IMR-90 (cell line): ENCODE measurements around the gene WNT3. TPM values are rescaled to one million over a fixed set of nuclear protein-coding genes. Genes with fewer than 3 reads are reported as not detected.

ENCODE experiments used
- ATAC-seq: fragments of 200-7000 bp; cut with Tn5 transposase; 2 replicates; pipeline ENCODE4 v1.9.1; 2020; ENCODE audit warnings: low read depth, mild to moderate bottlenecking, moderate library complexity
- BruUV-seq: library from RNA; stranded (reverse); fragments of 400-500 nt; replicated peaks from 2 replicates; lab custom pipeline; 2021; lab: Mats Ljungman, UMichigan
- CTCF ChIA-PET: fragments of 300-600 bp; formaldehyde crosslinking; extraction: SDS; loops from one replicate; lab custom pipeline; 2021; ENCODE audit warnings: antibody characterized with exemption; lab: Yijun Ruan, JAX
- POLR2A ChIA-PET: fragments of 300-600 bp; sonication (Branson Sonifier 250); formaldehyde crosslinking; loops from one replicate; lab custom pipeline; 2022; ENCODE audit warnings: antibody characterized with exemption; ENCODE audit not compliant: unreplicated experiment; lab: Charles Lee
- DNase-seq: peaks from one replicate; pipeline ENCODE4 v3.0.0; 2013
- H2AFZ ChIP-seq: replicated peaks from 2 replicates; pipeline ENCODE3; 2013; ENCODE audit warnings: low read length, mild to moderate bottlenecking; ENCODE audit not compliant: poor library complexity
- H2AK5ac ChIP-seq: 2 replicates; pipeline ENCODE4 v1.6.1; 2013; ENCODE audit warnings: low read depth, low read length, inconsistent platforms
- H2AK9ac ChIP-seq: replicated peaks from 2 replicates; pipeline ENCODE3; 2013; ENCODE audit warnings: mild to moderate bottlenecking, low read depth, low read length, moderate library complexity; ENCODE audit not compliant: poor library complexity
- H2BK120ac ChIP-seq: 2 replicates; pipeline ENCODE4 v1.6.1; 2013; ENCODE audit warnings: low read depth, low read length, inconsistent platforms
- H2BK15ac ChIP-seq: 3 replicates; pipeline ENCODE4 v1.6.1; 2013; ENCODE audit warnings: low read depth, low read length, inconsistent platforms
- H2BK20ac ChIP-seq: 2 replicates; pipeline ENCODE4 v1.6.1; 2013; ENCODE audit warnings: low read depth, mild to moderate bottlenecking, inconsistent platforms, low read length, moderate library complexity
- H2BK5ac ChIP-seq: 2 replicates; pipeline ENCODE4 v1.6.1; 2013; ENCODE audit warnings: mild to moderate bottlenecking, low read depth, low read length, inconsistent platforms; ENCODE audit not compliant: poor library complexity, severe bottlenecking
- H3K14ac ChIP-seq: replicated peaks from 2 replicates; pipeline ENCODE4 v1.6.1; 2013; ENCODE audit warnings: low read depth, low read length, inconsistent platforms
- H3K18ac ChIP-seq: 2 replicates; pipeline ENCODE4 v1.6.1; 2013; ENCODE audit warnings: low read depth, low read length, control low read depth
- H3K23ac ChIP-seq: 2 replicates; pipeline ENCODE4 v1.6.1; 2013; ENCODE audit warnings: low read depth, low read length, inconsistent platforms
- H3K27ac ChIP-seq: 2 replicates; pipeline ENCODE4 v1.5.1; 2013; ENCODE audit warnings: mild to moderate bottlenecking, control low read depth, low read length; ENCODE audit not compliant: insufficient read depth
- H3K27me3 ChIP-seq: 2 replicates; pipeline ENCODE4 v1.6.1; 2013; ENCODE audit warnings: low read length; ENCODE audit not compliant: control insufficient read depth, insufficient read depth
- H3K36me3 ChIP-seq: 2 replicates; pipeline ENCODE4 v1.6.1; 2013; ENCODE audit warnings: low read length, mixed read lengths; ENCODE audit not compliant: control insufficient read depth, insufficient read depth
- H3K4ac ChIP-seq: 2 replicates; pipeline ENCODE4 v1.6.1; 2013; ENCODE audit warnings: low read depth, low read length, inconsistent platforms
- H3K4me1 ChIP-seq: 2 replicates; pipeline ENCODE4 v1.6.1; 2013; ENCODE audit warnings: low read length, mixed read lengths; ENCODE audit not compliant: control insufficient read depth, insufficient read depth
- H3K4me2 ChIP-seq: 2 replicates; pipeline ENCODE4 v1.6.1; 2013; ENCODE audit warnings: low read depth, mild to moderate bottlenecking, control low read depth, low read length, moderate library complexity
- H3K4me3 ChIP-seq: 2 replicates; pipeline ENCODE4 v1.5.1; 2013; ENCODE audit warnings: low read depth, mild to moderate bottlenecking, control low read depth, low read length, moderate library complexity; ENCODE audit not compliant: insufficient read depth
- H3K56ac ChIP-seq: 2 replicates; pipeline ENCODE4 v1.6.1; 2013; ENCODE audit warnings: low read length, inconsistent platforms; ENCODE audit not compliant: insufficient read depth; ENCODE audit errors: extremely low read depth
- H3K79me1 ChIP-seq, 2 experiments: 2 replicates each; pipeline ENCODE4 v1.6.1; 2013; ENCODE audit warnings: low read length in 2 of 2, inconsistent platforms in 1 of 2, low read depth in 1 of 2
- H3K9ac ChIP-seq: 2 replicates; pipeline ENCODE4 v1.6.1; 2013; ENCODE audit warnings: low read depth, low read length, control low read depth
- H3K9me1 ChIP-seq: 2 replicates; pipeline ENCODE4 v1.6.1; 2013; ENCODE audit warnings: low read length, inconsistent platforms; ENCODE audit not compliant: insufficient read depth
- H3K9me3 ChIP-seq: 2 replicates; pipeline ENCODE4 v1.6.1; 2013; ENCODE audit warnings: low read length; ENCODE audit not compliant: control insufficient read depth, insufficient read depth
- H4K20me1 ChIP-seq: 2 replicates; pipeline ENCODE4 v1.6.1; 2013; ENCODE audit warnings: low read length, inconsistent platforms; ENCODE audit not compliant: insufficient read depth
- H4K5ac ChIP-seq: 2 replicates; pipeline ENCODE4 v1.6.1; 2013; ENCODE audit warnings: mild to moderate bottlenecking, low read depth, low read length, control low read depth
- H4K8ac ChIP-seq, 2 experiments: 2 replicates each; pipeline ENCODE4 v1.6.1; 2013; ENCODE audit warnings: low read depth in 2 of 2, low read length in 2 of 2, control low read depth in 1 of 2, inconsistent platforms in 1 of 2
- H4K91ac ChIP-seq: 2 replicates; pipeline ENCODE4 v1.6.1; 2013; ENCODE audit warnings: low read depth, low read length, inconsistent platforms; ENCODE audit not compliant: insufficient read depth
- BHLHE40 ChIP-seq: fragments of 150-350 bp; IDR thresholded peaks from 2 replicates; pipeline ENCODE4 v1.6.1; 2016; ENCODE audit warnings: mild to moderate bottlenecking, low read depth, low read length
- CEBPB ChIP-seq: IDR thresholded peaks from 2 replicates; pipeline ENCODE4 v1.6.1; 2012; ENCODE audit warnings: low read depth, low read length, improper control_type of control experiment
- CHD1 ChIP-seq: IDR thresholded peaks from 2 replicates; pipeline ENCODE4 v1.6.1; 2012; ENCODE audit warnings: low read depth, low read length, improper control_type of control experiment
- CTCF ChIP-seq: conservative IDR thresholded peaks from 2 replicates; pipeline ENCODE4 v1.5.1; 2012; ENCODE audit warnings: mild to moderate bottlenecking, low read depth, low read length, improper control_type of control experiment
- ELK1 ChIP-seq: fragments of 150-350 bp; IDR thresholded peaks from 2 replicates; pipeline ENCODE4 v1.6.1; 2016; ENCODE audit warnings: low read depth, mild to moderate bottlenecking, low read length, moderate library complexity, borderline replicate concordance
- FOS ChIP-seq: fragments of 150-350 bp; IDR thresholded peaks from 2 replicates; pipeline ENCODE4 v1.6.1; 2016; ENCODE audit warnings: low read depth, low read length
- MAZ ChIP-seq: IDR thresholded peaks from 2 replicates; pipeline ENCODE4 v1.6.1; 2012; ENCODE audit warnings: low read depth, mild to moderate bottlenecking, low read length, improper control_type of control experiment, moderate library complexity, borderline replicate concordance
- NFE2L2 ChIP-seq: fragments of 150-350 bp; IDR thresholded peaks from 2 replicates; pipeline ENCODE4 v1.6.1; 2016; ENCODE audit warnings: low read depth, mild to moderate bottlenecking, low read length
- RAD21 ChIP-seq: IDR thresholded peaks from 2 replicates; pipeline ENCODE4 v1.6.1; 2012; ENCODE audit warnings: low read length, improper control_type of control experiment
- RCOR1 ChIP-seq: IDR thresholded peaks from 2 replicates; pipeline ENCODE4 v1.6.1; 2012; ENCODE audit warnings: mild to moderate bottlenecking, low read length, improper control_type of control experiment; ENCODE audit not compliant: insufficient replicate concordance
- RFX5 ChIP-seq: IDR thresholded peaks from 2 replicates; pipeline ENCODE4 v1.8.0; 2012; ENCODE audit warnings: low read depth, mild to moderate bottlenecking, low read length, moderate library complexity
- USF2 ChIP-seq: fragments of 150-350 bp; IDR thresholded peaks from 2 replicates; pipeline ENCODE4 v1.6.1; 2017; ENCODE audit warnings: mild to moderate bottlenecking, antibody characterized with exemption, low read length, low read depth
- WGBS, 2 experiments: methylation state at CpG; one replicate each; pipeline versions ENCODE4 v1.1.5 to v1.1.7; 2013; ENCODE audit warnings: missing lambda C conversion rate in 2 of 2; ENCODE audit not compliant: insufficient read length in 1 of 2; ENCODE audit errors: extremely low coverage in 2 of 2; 5-methylcytosine and 5-hydroxymethylcytosine counted together
- dilution Hi-C: fragments of 300-500 bp; cut with HindIII; formaldehyde crosslinking; loops from one replicate; pipeline ENCODE4 v1.14.3; 2018; ENCODE audit warnings: low sequenced_read_pairs; ENCODE audit not compliant: unreplicated experiment
- in situ Hi-C: fragments of 300-500 bp; cut with MboI; formaldehyde crosslinking; loops from 3 replicates; pipeline ENCODE4 v1.14.3; 2019; ENCODE audit warnings: low sequenced_read_pairs, inconsistent platforms, mixed read lengths
- intact Hi-C: fragments of 100-400 bp; cut with micrococcal nuclease; formaldehyde crosslinking; loops from 2 replicates; pipeline ENCODE4 v1.10.0; 2022
- polyA plus RNA-seq, 3 experiments: library from polyadenylated mRNA; depleted of rRNA; stranded (reverse); fragments of >200 nt; gene quantifications; 2 replicates each; pipeline ENCODE4 v1.2.3, GENCODE V29; 2012; ENCODE audit warnings: low replicate concordance in 1 of 3
- total RNA-seq: library from RNA; depleted of rRNA; stranded (reverse); fragments of >200 nt; gene quantifications from 2 replicates; pipeline ENCODE4 v1.2.3, GENCODE V29; 2012

The WNT3 gene
- total and polyA plus RNA-seq, 2 of the 4 experiments (the other 2 are of a cell fraction) = 0.72 to 1.0 TPM

- Histone ChIP-seq H2BK15ac (no peak overlapping the region), H2AK5ac (no peak overlapping the region), H2BK5ac (no peak overlapping the region), H3K9ac (no peak overlapping the region), H3K9me3 (no peaks in the 10 kb centered on the region), H2BK120ac (no peak overlapping the region), H2AK9ac (no peak overlapping the region), H3K4ac (no peak overlapping the region), H3K18ac (no peak overlapping the region), H3K56ac (no peak overlapping the region), H3K27ac (no peak overlapping the region), H3K27me3 (peaks cover 20% of the 10 kb centered on the region), H3K23ac (no peak overlapping the region), H4K20me1 (no peaks in the 10 kb centered on the region), H3K14ac (no peak overlapping the region), H2BK20ac (no peak overlapping the region), H3K4me3 (no peak overlapping the region), H4K91ac (no peak overlapping the region), H4K5ac (no peak overlapping the region), H3K4me2 (no peak overlapping the region), H3K9me1 (no peaks in the 10 kb centered on the region), H3K79me1 (no peaks in the 10 kb centered on the region), H3K36me3 (no peaks in the 10 kb centered on the region), H3K4me1 (no peaks in the 10 kb centered on the region), H2AFZ (no peak overlapping the region), H4K8ac (no peak overlapping the region)
- in situ Hi-C loops = no loop called here
- DNase-seq (no peak), ATAC-seq (no peak)
- dilution Hi-C loops = no loop called here
- no peak for TF ChIP-seq BHLHE40
- TF ChIP-seq USF2 = no peak
- TF ChIP-seq CTCF = no peak
- TF ChIP-seq ELK1 = no peak
- no peak for TF ChIP-seq MAZ
- TF ChIP-seq CHD1 = no peak
- TF ChIP-seq CEBPB = no peak
- TF ChIP-seq RCOR1 = no peak
- no peak for TF ChIP-seq FOS
- no peak for TF ChIP-seq RAD21
- TF ChIP-seq RFX5 = no peak
- no peak for TF ChIP-seq NFE2L2
- WGBS, 2 experiments = no CpG with 5 or more reads among the region's 7 CpGs
- intact Hi-C loops = no loop called here
- CTCF ChIA-PET = no interaction called here
- no TSS peak for BruUV-seq
- POLR2A ChIA-PET = no interaction called here
These were observed 35.4 kb downstream of the WNT3 start for GRCh38 chr17:46783031-46783593.
